ENCODE measurements around the gene PEX14. TPM values are rescaled to one million over a fixed set of nuclear protein-coding genes. Genes with fewer than 3 reads are reported as not detected.

Gene PEX14
- total RNA-seq, 1 donor from 2014 or later = 11.5 TPM

- no peak for DNase-seq (ENCODE audit: low read depth)
Observed at GRCh38 chr1:10516925-10517676, 42.4 kb downstream of the PEX14 start.

GRCh38 chr1:10517677-10517982 lies 42.9 kb downstream of the PEX14 start:
- no peak for DNase-seq (ENCODE audit: low read depth)

- DNase-seq (ENCODE audit: low read depth) = no peak
Observed at GRCh38 chr1:10519016-10519417, 44.3 kb downstream of the PEX14 start.

GRCh38 chr1:10520497-10520896 lies 45.7 kb downstream of the PEX14 start:
- no peak for DNase-seq (ENCODE audit: low read depth)

GRCh38 chr1:10520952-10521351 lies 46.2 kb downstream of the PEX14 start:
- no peak for DNase-seq (ENCODE audit: low read depth)

GRCh38 chr1:10521537-10522157 lies 46.9 kb downstream of the PEX14 start:
- no peak for DNase-seq (ENCODE audit: low read depth)

- no peak for DNase-seq (ENCODE audit: low read depth)
Observed at GRCh38 chr1:10522322-10522860, 47.6 kb downstream of the PEX14 start.

GRCh38 chr1:10525208-10525607 lies 50.5 kb downstream of the PEX14 start:
- no peak for DNase-seq (ENCODE audit: low read depth)

GRCh38 chr1:10528066-10529014 lies 53.6 kb downstream of the PEX14 start:
- peak; percentile 89 for DNase-seq (ENCODE audit: low read depth)

GRCh38 chr1:10529091-10529490 lies 54.3 kb downstream of the PEX14 start:
- DNase-seq (ENCODE audit: low read depth) = no peak

GRCh38 chr1:10529765-10530164 lies 55.0 kb downstream of the PEX14 start:
- no peak for DNase-seq (ENCODE audit: low read depth)

GRCh38 chr1:10530281-10530740 lies 55.6 kb downstream of the PEX14 start:
- no peak for DNase-seq (ENCODE audit: low read depth)

- peak; percentile 57 for DNase-seq (ENCODE audit: low read depth)
Observed at GRCh38 chr1:10530756-10531495, 56.2 kb downstream of the PEX14 start.

GRCh38 chr1:10532362-10532761 lies 57.6 kb downstream of the PEX14 start:
- DNase-seq (ENCODE audit: low read depth) = no peak

GRCh38 chr1:10534519-10534918 lies 59.8 kb downstream of the PEX14 start:
- no peak for DNase-seq (ENCODE audit: low read depth)

- DNase-seq (ENCODE audit: low read depth) = no peak
Observed at GRCh38 chr1:10536133-10536770, 61.5 kb downstream of the PEX14 start.

- peak; percentile 42 for DNase-seq (ENCODE audit: low read depth)
Observed at GRCh38 chr1:10537082-10537766, 62.5 kb downstream of the PEX14 start.

- DNase-seq (ENCODE audit: low read depth) = no peak
Observed at GRCh38 chr1:10538646-10539355, 64.1 kb downstream of the PEX14 start.

- DNase-seq (ENCODE audit: low read depth) = no peak
Observed at GRCh38 chr1:10539411-10540043, 64.8 kb downstream of the PEX14 start.
